ENCODE data around the gene LRCH3.

GRCh38 chr3:197758512-197758911 lies 32.5 kb upstream of the LRCH3 start:
- TF ChIP-seq EP300 (IDR thresholded peaks at IDR 0.05), result no peak
- no peak for TF ChIP-seq POLR2A (IDR thresholded peaks at IDR 0.05)
- no peak for TF ChIP-seq CTCF (IDR thresholded peaks at IDR 0.05)

Measured in tibial nerve (tissue), 4 donors.